ENCODE data around the gene BAIAP2.

- TF ChIP-seq USF2 (IDR thresholded peaks at IDR 0.05; ENCODE audit: low read depth, low read length) (no peak), USF2 (CRISPR knock-in tag; IDR thresholded peaks at IDR 0.05; ENCODE audit: borderline replicate concordance) (no peak), NR2C2 (CRISPR knock-in tag; IDR thresholded peaks at IDR 0.05; ENCODE audit: borderline replicate concordance) (no peak), NFIB (CRISPR knock-in tag; IDR thresholded peaks at IDR 0.05; ENCODE audit: borderline replicate concordance) (no peak), GABPA (IDR thresholded peaks at IDR 0.05; ENCODE audit: low read depth, low read length) (no peak), GABPA (CRISPR knock-in tag; IDR thresholded peaks at IDR 0.05; ENCODE audit: low read depth) (no peak), PBX3 (CRISPR knock-in tag; IDR thresholded peaks at IDR 0.05; ENCODE audit: borderline replicate concordance) (no peak), SKI (IDR thresholded peaks at IDR 0.05; ENCODE audit: partially characterized antibody) (no peak), SMAD3 (CRISPR knock-in tag; IDR thresholded peaks at IDR 0.05) (no peak), RNF2 (conservative IDR thresholded peaks at IDR 0.05; ENCODE audit: low read depth) (no peak)
- TF ChIP-seq, protein P1, sequence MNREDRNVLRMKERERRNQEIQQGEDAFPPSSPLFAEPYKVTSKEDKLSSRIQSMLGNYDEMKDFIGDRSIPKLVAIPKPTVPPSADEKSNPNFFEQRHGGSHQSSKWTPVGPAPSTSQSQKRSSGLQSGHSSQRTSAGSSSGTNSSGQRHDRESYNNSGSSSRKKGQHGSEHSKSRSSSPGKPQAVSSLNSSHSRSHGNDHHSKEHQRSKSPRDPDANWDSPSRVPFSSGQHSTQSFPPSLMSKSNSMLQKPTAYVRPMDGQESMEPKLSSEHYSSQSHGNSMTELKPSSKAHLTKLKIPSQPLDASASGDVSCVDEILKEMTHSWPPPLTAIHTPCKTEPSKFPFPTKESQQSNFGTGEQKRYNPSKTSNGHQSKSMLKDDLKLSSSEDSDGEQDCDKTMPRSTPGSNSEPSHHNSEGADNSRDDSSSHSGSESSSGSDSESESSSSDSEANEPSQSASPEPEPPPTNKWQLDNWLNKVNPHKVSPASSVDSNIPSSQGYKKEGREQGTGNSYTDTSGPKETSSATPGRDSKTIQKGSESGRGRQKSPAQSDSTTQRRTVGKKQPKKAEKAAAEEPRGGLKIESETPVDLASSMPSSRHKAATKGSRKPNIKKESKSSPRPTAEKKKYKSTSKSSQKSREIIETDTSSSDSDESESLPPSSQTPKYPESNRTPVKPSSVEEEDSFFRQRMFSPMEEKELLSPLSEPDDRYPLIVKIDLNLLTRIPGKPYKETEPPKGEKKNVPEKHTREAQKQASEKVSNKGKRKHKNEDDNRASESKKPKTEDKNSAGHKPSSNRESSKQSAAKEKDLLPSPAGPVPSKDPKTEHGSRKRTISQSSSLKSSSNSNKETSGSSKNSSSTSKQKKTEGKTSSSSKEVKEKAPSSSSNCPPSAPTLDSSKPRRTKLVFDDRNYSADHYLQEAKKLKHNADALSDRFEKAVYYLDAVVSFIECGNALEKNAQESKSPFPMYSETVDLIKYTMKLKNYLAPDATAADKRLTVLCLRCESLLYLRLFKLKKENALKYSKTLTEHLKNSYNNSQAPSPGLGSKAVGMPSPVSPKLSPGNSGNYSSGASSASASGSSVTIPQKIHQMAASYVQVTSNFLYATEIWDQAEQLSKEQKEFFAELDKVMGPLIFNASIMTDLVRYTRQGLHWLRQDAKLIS (CRISPR knock-in tag; IDR thresholded peaks at IDR 0.05) = no peak
- TF ChIP-seq, protein P2, sequence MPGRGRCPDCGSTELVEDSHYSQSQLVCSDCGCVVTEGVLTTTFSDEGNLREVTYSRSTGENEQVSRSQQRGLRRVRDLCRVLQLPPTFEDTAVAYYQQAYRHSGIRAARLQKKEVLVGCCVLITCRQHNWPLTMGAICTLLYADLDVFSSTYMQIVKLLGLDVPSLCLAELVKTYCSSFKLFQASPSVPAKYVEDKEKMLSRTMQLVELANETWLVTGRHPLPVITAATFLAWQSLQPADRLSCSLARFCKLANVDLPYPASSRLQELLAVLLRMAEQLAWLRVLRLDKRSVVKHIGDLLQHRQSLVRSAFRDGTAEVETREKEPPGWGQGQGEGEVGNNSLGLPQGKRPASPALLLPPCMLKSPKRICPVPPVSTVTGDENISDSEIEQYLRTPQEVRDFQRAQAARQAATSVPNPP (CRISPR knock-in tag; IDR thresholded peaks at IDR 0.05) = no peak
Measured at GRCh38 chr17:81153340-81153803, 118.4 kb downstream of the BAIAP2 start.
